Esophagus squamous epithelium (tissue), 5 donors: Measurements from ENCODE around the gene SH3TC1. TPM values are rescaled to one million over a fixed set of nuclear protein-coding genes. Genes with fewer than 3 reads are reported as not detected.

Experiments used
- DNase-seq: peaks from one replicate; lab custom pipeline; 2025; lab: John Stamatoyannopoulos, UW
- H3K27ac ChIP-seq, 4 donors: fragments of 200-600 bp; sonication (generic); one replicate each; pipeline ENCODE4 v1.5.1; 2016 to 2019; ENCODE audit warnings: mild to moderate bottlenecking in 1 of 4
- H3K27me3 ChIP-seq, 4 donors: fragments of 200-600 bp; sonication (generic); 1 replicate in 3 of 4; 2 replicates in 1 of 4; pipeline versions ENCODE4 v1.5.1 to v1.6.0; 2017 to 2021; ENCODE audit warnings: antibody characterized with exemption in 1 of 4
- H3K36me3 ChIP-seq, 3 donors: fragments of 200-600 bp; sonication (generic); one replicate each; pipeline ENCODE4 v1.5.1; 2016 to 2019
- H3K4me1 ChIP-seq, 3 donors: fragments of 200-600 bp; sonication (generic); one replicate each; pipeline ENCODE4 v1.5.1; 2017 to 2019
- H3K4me3 ChIP-seq, 4 donors: fragments of 200-600 bp; sonication (generic); 1 replicate in 3 of 4; 2 replicates in 1 of 4; pipeline ENCODE4 v1.5.1; 2016 to 2019; ENCODE audit warnings: mild to moderate bottlenecking in 2 of 4, moderate library complexity in 1 of 4
- H3K9me3 ChIP-seq, 3 donors: fragments of 200-600 bp; sonication (generic); one replicate each; pipeline ENCODE4 v1.5.1; 2016 to 2019
- CTCF ChIP-seq, 6 experiments: fragments of 450-650 bp in 4 of 6; fragments of 200-600 bp in 2 of 6; sonication (generic) in 2 of 6; IDR thresholded peaks; one replicate each; pipeline ENCODE4 v1.5.1; 2016 to 2019; ENCODE audit warnings: antibody characterized with exemption in 6 of 6, mild to moderate bottlenecking in 4 of 6, moderate library complexity in 4 of 6
- POLR2A ChIP-seq, 4 donors: fragments of 450-650 bp; IDR thresholded peaks; one replicate each; pipeline ENCODE4 v1.6.1; 2017; ENCODE audit warnings: antibody characterized with exemption in 4 of 4, mild to moderate bottlenecking in 4 of 4, moderate library complexity in 3 of 4
- WGBS, 2 donors: methylation state at CpG; one replicate each; pipeline ENCODE4 v1.1.5; 2018; 5-methylcytosine and 5-hydroxymethylcytosine counted together
- intact Hi-C: fragments of 100-400 bp; cut with DNase I; formaldehyde crosslinking; loops from one replicate; pipeline ENCODE4 v1.15.0; 2022
- total RNA-seq, 4 donors: library from RNA; depleted of rRNA; stranded (reverse); fragments of >200 nt; gene quantifications; one replicate each; pipeline ENCODE4 v1.1.0, GENCODE V29; 2016
- donor health status: DM: yes; HTN: yes; CAD: no.

SH3TC1 gene
- total RNA-seq, 4 donors from 2014 or later: 24.6 to 31.2 (median 27.1) TPM

GRCh38 chr4:8185295-8185694 is 13.8 kb upstream of the SH3TC1 start:
- 39 to 49% methylated on average over 9 of the region's 9 CpGs for WGBS, 2 donors
- H3K4me3 ChIP-seq: no peak overlapping the region
- H3K27me3 ChIP-seq: no peaks in the 10 kb centered on the region
- TF ChIP-seq CTCF (IDR thresholded peaks at IDR 0.05) (no peak), POLR2A (IDR thresholded peaks at IDR 0.05) (no peak)
- peaks cover 55 to 90% (median 55%) of the 10 kb centered on the region in 3 donors for H3K4me1 ChIP-seq
- intact Hi-C loops: no loop called here
- DNase-seq: no peak
- H3K27ac ChIP-seq: peak overlapping the region in 2 of 4 donors; percentile 8 to 33
- H3K9me3 ChIP-seq: no peaks in the 10 kb centered on the region
- H3K36me3 ChIP-seq: no peaks in the 10 kb centered on the region

GRCh38 chr4:8185930-8186329 is 13.2 kb upstream of the SH3TC1 start:
- Histone ChIP-seq H3K36me3 (no peaks in the 10 kb centered on the region), H3K27ac (peak overlapping the region in 1 of 4 donors; percentile 33), H3K4me3 (no peak overlapping the region), H3K9me3 (no peaks in the 10 kb centered on the region), H3K27me3 (no peaks in the 10 kb centered on the region), H3K4me1 (peaks cover 61 to 92% (median 61%) of the 10 kb centered on the region in 3 donors)
- no peak for DNase-seq
- TF ChIP-seq POLR2A (IDR thresholded peaks at IDR 0.05) (no peak), CTCF (IDR thresholded peaks at IDR 0.05) (no peak)
- intact Hi-C loops: no loop called here
- WGBS, 2 donors: 82% methylated on average over 2 of the region's 9 CpGs; no CpG with 5 or more reads in 1 of the 2 donors

GRCh38 chr4:8188085-8188484 is 11.0 kb upstream of the SH3TC1 start:
- Histone ChIP-seq H3K4me1 (peaks cover 58 to 92% (median 67%) of the 10 kb centered on the region in 3 donors), H3K27ac (peak overlapping the region; percentile 86 to 92 (median 88)), H3K9me3 (no peaks in the 10 kb centered on the region), H3K36me3 (no peaks in the 10 kb centered on the region), H3K4me3 (no peak overlapping the region), H3K27me3 (no peaks in the 10 kb centered on the region)
- intact Hi-C loops: no loop called here
- DNase-seq: no peak
- no peak for TF ChIP-seq CTCF (IDR thresholded peaks at IDR 0.05)
- no peak for TF ChIP-seq POLR2A (IDR thresholded peaks at IDR 0.05)
- WGBS, 2 donors: 39 to 56% methylated on average over 2 to 5 of the region's 12 CpGs

GRCh38 chr4:8188743-8189550 is 10.1 kb upstream of the SH3TC1 start:
- TF ChIP-seq POLR2A (IDR thresholded peaks at IDR 0.05) (peak in 2 of 4 donors; percentile 4 to 51), CTCF (IDR thresholded peaks at IDR 0.05) (no peak)

More at GRCh38 chr4:8188743-8189550, 10.1 kb upstream of the SH3TC1 start:
- Histone ChIP-seq H3K36me3 (no peaks in the 10 kb centered on the region), H3K4me1 (peaks cover 51 to 92% (median 63%) of the 10 kb centered on the region in 3 donors), H3K27me3 (no peaks in the 10 kb centered on the region), H3K9me3 (no peaks in the 10 kb centered on the region), H3K27ac (peak overlapping the region; percentile 86 to 92 (median 88)), H3K4me3 (no peak overlapping the region)
- intact Hi-C loops: no loop called here
- WGBS, 2 donors: 4 to 57% methylated on average over 4 to 6 of the region's 29 CpGs
- no peak for DNase-seq
